Glomerular visceral epithelial cell (primary cell): ENCODE results near the gene ULK1.
A peak's percentile ranks its signal among the peaks of the same experiment; 100 is the strongest.
"Not testable (repeated sequence)": the region's sequence is repeated elsewhere in the genome, so short reads cannot be mapped to it uniquely, and the experiment has no call there.

Experiments
- DNase-seq: peaks from one replicate; pipeline ENCODE4 v3.0.0-alpha.2; 2016; ENCODE audit errors: extremely low spot score

Gene ULK1

DNA sequence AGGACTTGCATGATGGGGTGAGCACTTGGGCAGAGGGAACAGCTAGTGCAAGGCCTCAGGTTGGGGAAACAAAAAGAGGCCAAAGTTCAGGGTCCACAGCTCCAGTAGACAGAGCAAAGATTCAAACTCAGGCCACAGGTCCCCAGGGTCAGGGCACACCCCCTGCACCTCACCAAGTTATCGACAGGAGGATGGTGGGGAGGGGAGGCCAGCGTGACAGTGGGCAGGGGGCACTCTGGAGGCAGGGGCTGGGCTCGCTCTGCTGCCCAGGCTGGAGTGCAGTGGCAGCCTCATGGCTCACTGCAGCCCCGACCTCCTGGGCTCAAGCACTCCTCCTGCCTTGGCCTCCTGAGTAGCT, 32.4 kb upstream of the ULK1 start:
- no peak for DNase-seq

DNA sequence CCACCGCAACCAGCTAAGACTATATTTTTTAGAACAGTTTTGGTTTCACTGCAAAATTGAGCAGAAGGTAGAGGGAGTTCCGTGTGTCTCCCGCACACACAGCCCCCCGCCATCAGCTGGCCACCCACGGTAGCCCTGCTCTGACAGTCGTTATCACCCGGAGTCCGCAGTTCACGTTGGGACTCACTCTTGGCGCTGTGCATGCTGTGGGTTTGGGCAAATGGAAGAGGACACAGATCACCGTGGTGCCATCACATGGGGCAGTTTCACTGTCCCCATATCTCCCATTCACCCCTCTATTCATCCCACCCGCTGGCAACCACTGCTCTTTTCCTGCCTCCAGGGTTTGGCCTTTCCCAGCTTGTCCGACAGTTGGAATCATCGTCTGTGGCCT, 31.8 kb upstream of the ULK1 start:
- no peak for DNase-seq

DNA sequence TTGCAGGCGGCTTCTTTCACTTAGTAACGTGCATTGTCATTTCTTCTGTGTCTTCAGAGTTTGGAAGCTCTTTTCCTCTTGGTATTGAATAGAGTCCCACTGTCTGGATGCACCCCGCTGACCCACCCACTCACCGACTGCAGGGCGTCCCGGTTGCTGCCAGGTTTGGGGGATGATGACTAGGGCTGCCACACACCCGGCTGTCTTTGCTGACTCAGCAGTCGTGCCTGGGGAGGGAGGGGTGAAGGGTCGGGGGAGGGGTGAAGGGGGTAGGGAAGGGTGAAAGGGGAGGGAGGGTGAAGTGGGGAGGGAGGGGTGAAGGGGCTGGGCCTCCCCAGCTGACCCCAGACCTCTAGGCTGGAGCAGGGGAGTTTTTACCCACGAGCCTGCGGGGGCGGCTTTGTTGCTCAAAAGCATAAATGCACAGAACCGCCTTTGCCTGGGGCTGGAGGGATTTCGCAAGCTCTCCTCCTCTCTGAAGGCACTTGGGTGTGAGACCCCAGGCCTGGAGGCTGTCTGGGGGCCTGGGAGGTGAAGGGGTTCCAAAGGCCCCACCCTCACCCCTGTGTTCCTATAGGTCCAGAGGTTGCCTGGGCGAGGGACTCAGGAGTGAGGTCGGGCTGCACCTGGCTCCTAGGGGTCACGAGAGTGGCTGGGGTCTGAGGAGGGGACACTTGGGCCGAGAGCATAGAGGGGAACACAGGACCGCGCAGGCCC, 31.3 kb upstream of the ULK1 start:
- DNase-seq: no peak

DNA sequence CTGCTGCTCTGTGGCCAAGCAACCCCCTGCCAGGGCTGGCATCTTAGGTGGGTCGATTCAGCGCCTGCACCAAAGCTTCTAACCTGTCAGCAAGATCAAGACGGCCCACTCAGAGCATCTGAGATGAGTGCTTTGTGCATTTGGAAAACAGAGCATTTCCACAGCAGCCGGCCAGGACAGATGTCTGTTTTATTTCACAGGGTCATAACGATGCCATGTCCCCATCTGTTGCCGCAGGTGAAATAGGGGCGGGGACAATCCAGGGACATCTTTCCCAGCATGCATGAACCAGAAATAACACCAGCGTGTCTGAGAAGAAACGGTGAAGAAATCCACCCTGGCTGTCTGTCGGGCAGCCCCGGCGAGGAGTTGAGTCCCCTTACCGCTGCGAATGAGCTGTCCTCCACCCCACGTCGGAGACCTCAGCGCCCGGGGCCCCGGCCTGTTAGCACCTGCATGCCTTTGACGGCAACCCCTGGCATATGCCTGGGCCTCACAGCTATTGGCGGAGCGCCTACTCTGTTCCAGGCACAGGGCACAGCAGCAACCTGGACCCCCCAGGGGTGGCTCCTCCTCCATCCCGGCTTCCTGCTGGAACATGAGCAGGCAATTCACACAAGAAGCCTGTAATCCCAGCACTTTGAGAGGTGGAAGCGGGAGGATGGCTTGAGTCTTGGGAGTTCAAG, 30.6 kb upstream of the ULK1 start:
- no peak for DNase-seq

GRCh38 chr12:131864469-131864868, 30.0 kb upstream of the ULK1 start:
- no peak for DNase-seq

DNA sequence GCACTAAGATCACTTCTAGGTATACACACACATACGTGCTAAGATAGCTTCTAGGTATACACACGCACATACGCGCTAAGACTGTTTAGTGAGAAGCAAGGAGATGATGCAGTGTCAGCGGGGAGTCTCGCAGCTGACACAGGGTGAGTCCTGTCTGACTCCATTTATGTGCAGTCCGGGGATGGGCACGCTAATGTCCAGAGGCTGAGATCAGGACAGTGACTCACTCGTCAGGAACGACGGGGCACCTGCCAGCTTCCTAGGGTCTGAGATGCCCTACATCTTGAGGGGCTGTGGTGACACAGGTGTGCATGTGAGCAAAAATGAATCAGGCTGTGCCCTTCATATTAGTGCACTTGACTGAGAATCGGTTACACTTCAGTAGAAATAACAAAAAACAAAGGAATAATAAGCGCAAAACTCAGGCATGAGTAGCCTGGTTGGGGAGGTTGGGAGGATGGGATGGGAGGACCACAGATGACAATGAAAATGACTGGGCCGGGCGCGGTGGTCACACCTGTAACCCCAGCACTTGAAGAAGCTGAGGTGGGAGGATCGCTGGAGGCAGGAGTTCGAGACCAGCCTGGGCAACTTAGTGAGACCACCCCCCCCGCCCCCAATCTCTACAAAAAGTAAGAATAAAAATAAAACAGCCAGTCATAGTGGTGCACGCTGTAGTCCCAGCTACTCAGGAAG, 29.1 kb upstream of the ULK1 start:
- peak; percentile 89 for DNase-seq

- DNase-seq: no peak
Measured at GRCh38 chr12:131867471-131867870, 27.0 kb upstream of the ULK1 start.

- DNase-seq: peak; percentile 65
Measured at GRCh38 chr12:131867891-131868675, 26.3 kb upstream of the ULK1 start.

GRCh38 chr12:131869871-131870418, 24.5 kb upstream of the ULK1 start:
- peak; percentile 60 for DNase-seq

DNA sequence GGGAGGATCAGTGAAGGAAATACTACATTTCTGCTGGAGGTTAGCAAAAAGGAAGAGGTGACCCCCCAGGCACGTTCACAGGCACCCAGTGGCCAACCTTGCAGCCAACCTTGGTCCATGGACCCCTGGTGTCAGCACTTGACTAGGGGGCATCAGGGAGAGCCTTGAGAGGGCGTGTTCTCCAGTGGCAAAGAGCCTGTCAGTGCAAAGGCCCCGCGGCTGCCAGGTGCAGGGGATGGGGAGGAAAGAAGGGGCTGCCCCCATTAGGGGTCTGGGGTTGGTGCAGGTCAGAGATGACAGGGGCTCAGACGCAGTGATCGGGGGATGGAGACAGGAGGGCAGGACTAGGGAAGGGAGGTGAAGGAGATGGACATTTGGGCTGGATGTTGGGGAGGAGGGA, 22.7 kb upstream of the ULK1 start:
- DNase-seq: no peak

GRCh38 chr12:131872154-131873051, 22.0 kb upstream of the ULK1 start:
- peak; percentile 51 for DNase-seq

- no peak for DNase-seq
Measured at GRCh38 chr12:131873293-131873692, 21.1 kb upstream of the ULK1 start.

GRCh38 chr12:131874972-131875371, 19.4 kb upstream of the ULK1 start:
- not testable (repeated sequence) for DNase-seq

- DNase-seq: not testable (repeated sequence)
Measured at GRCh38 chr12:131877216-131877615, 17.2 kb upstream of the ULK1 start.

DNA sequence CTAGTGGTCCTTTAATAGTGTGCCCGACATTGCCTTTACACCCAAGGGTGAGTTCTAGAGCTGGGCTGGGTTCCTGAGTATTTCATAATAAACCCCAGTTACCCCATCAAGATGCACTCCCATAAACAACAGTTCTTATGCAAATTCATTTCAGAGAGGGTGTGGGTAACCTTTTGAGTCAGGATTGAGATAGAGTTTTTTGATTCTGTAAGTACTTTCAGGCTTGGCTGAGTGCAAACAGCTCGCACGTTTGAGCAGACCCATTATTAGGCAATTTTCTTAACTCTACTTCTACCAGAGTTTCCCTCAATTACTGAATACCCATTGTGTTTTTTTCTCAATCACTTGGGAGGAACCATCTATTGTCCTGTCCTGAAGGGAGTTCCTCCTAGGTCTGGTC, 16.0 kb upstream of the ULK1 start:
- not testable (repeated sequence) for DNase-seq

DNA sequence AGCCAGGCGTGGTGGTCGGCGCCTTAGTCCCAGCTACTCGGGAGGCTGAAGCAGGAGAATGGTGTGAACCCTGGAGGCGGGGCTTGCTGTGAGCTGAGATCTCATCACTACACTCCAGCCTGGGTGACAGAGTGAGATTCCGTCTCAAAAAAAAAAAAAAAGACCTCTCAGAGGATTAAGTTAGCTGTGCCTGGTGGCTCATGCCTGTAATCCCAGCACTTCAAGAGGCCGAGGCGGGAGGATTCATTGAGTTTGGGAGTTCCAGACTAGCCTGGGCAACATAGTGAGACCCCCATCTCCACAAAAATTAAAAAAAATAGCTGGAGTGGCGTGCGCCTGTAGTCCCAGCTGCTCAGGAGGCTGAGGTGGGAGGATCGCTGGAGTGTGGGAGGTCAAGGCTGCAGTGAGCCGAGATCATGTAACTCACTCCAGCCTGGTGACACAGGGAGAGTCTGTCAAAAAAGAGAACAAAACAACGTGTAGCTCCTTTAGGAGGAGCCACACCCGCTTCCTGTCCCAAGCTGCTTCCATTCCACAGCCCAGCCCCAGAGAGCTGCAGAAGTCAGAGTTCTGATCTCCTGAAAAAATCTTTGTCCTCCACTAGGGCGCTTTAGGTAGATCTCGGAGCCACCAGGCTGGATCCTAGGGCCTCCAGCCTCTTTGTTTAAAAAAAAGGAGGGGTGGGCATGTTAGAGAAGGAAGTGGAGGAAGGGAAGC, 11.5 kb upstream of the ULK1 start:
- no peak for DNase-seq

- DNase-seq: no peak
Measured at GRCh38 chr12:131883521-131883900, 10.9 kb upstream of the ULK1 start.

- not testable (repeated sequence) for DNase-seq
Measured at GRCh38 chr12:131885076-131885475, 9.3 kb upstream of the ULK1 start.

DNA sequence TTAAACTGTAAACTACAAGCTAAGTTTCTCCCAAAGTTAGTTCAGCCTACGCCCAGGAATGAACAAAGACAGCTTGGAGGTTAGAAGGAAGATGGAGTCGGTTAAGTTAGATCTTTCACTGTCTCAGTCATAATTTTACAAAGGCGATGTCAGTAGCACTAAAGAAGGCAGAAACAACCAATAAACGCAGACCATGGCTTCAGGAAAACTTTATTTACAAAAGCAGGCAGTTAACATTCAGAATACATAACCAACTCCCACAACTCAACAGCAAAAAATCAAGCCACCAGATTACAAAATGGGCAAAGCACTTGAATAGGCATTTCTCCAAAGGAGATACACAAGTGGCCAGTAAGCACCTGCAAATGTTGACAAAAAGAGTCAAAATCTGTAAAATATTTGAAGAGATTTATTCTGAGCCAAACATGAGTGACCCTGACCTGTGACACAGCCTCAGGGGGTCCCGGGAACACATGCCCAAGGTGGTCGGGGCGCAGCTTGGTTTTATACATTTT, 8.8 kb upstream of the ULK1 start:
- no peak for DNase-seq

- DNase-seq: not testable (repeated sequence)
Measured at GRCh38 chr12:131891722-131892121, 2.7 kb upstream of the ULK1 start.
